Spleen (tissue), 7 donors: ENCODE measurements around the gene APBB1IP.

Experiments
- CTCF ChIP-seq, 11 experiments: fragments of 200-600 bp in 7 of 11; fragments of 450-650 bp in 4 of 11; sonication (generic) in 4 of 11; IDR thresholded peaks in 8 of 11; conservative IDR thresholded peaks in 3 of 11; 1 replicate in 7 of 11; 2 replicates in 4 of 11; pipeline versions ENCODE4 v1.4.0 to v1.8.0; 2016 to 2021; ENCODE audit warnings: antibody characterized with exemption in 11 of 11, inconsistent platforms in 4 of 11, mild to moderate bottlenecking in 1 of 11
- POLR2AphosphoS5 ChIP-seq, 3 donors: sonication (generic); formaldehyde crosslinking; IDR thresholded peaks; one replicate each; pipeline ENCODE4 v1.5.1; 2017; ENCODE audit warnings: antibody characterized with exemption in 3 of 3
- donor health status: DM: no; HTN: no; CAD: no; lungs with moderate emphysema.
- donor health status: DM: no; HTN: no; CAD: no.
- donor health status: DM: no; HTN: no; CAD: no.

GRCh38 chr10:26556748-26557640 is 118.9 kb downstream of the APBB1IP start:
- TF ChIP-seq CTCF (IDR thresholded peaks at IDR 0.05 in 8 of 11, conservative IDR thresholded peaks at IDR 0.05 in 3 of 11): peak; percentile 46 to 82 (median 69)
- peak in 1 of 3 donors; percentile 31 for TF ChIP-seq POLR2AphosphoS5 (IDR thresholded peaks at IDR 0.05)
